A673 (cell line): ENCODE measurements around the gene DAB2IP. TPM values are rescaled to one million over a fixed set of nuclear protein-coding genes. Genes with fewer than 3 reads are reported as not detected.

Experiments
- BruUV-seq: library from RNA; stranded (reverse); fragments of 400-500 nt; replicated peaks from 2 replicates; lab custom pipeline; 2021; lab: Mats Ljungman, UMichigan
- CTCF ChIA-PET: fragments of 300-600 bp; sonication (Branson Sonifier 250); formaldehyde crosslinking; loops from one replicate; lab custom pipeline; 2022; ENCODE audit warnings: antibody characterized with exemption; lab: Charles Lee
- POLR2A ChIA-PET: fragments of 300-600 bp; sonication (Branson Sonifier 250); formaldehyde crosslinking; loops from one replicate; lab custom pipeline; 2022; ENCODE audit warnings: antibody characterized with exemption; ENCODE audit not compliant: low non-redundant PET; lab: Charles Lee
- DNase-seq: peaks from one replicate; pipeline ENCODE4 v3.0.0-alpha.2; 2015; ENCODE audit warnings: low spot score
- H3K27ac ChIP-seq: fragments of 200-600 bp; sonication (generic); 2 replicates; pipeline ENCODE4 v1.5.1; 2016; ENCODE audit warnings: mixed run types, low read depth, mild to moderate bottlenecking, mixed read lengths, antibody characterized with exemption, low read length; ENCODE audit not compliant: poor library complexity, severe bottlenecking
- H3K27me3 ChIP-seq: fragments of 200-600 bp; sonication (generic); replicated peaks from 2 replicates; pipeline ENCODE4 v1.6.1; 2017; ENCODE audit warnings: mixed run types, low read depth, mild to moderate bottlenecking, mixed read lengths, antibody characterized with exemption, low read length; ENCODE audit not compliant: insufficient read depth, poor library complexity
- H3K36me3 ChIP-seq: fragments of 200-600 bp; sonication (generic); 2 replicates; pipeline ENCODE4 v1.6.1; 2016; ENCODE audit warnings: mixed run types, mild to moderate bottlenecking, mixed read lengths, antibody characterized with exemption, low read length; ENCODE audit not compliant: insufficient read depth, poor library complexity, severe bottlenecking
- H3K4me1 ChIP-seq: fragments of 200-600 bp; sonication (generic); 2 replicates; pipeline ENCODE4 v1.6.1; 2017; ENCODE audit warnings: mixed run types, mild to moderate bottlenecking, mixed read lengths, antibody characterized with exemption, low read length; ENCODE audit not compliant: insufficient read depth, poor library complexity, severe bottlenecking
- H3K4me3 ChIP-seq: fragments of 200-600 bp; sonication (generic); 2 replicates; pipeline ENCODE4 v1.5.1; 2016; ENCODE audit warnings: low read depth, mixed run types, mild to moderate bottlenecking, mixed read lengths, low read length; ENCODE audit not compliant: poor library complexity, severe bottlenecking
- H3K9me3 ChIP-seq: fragments of 200-600 bp; sonication (generic); 2 replicates; pipeline ENCODE4 v1.6.1; 2016; ENCODE audit warnings: mixed run types, low read depth, mild to moderate bottlenecking, mixed read lengths, antibody characterized with exemption, low read length; ENCODE audit not compliant: poor library complexity, severe bottlenecking
- CTCF ChIP-seq: fragments of 300-800, 200-600 bp; sonication (generic); conservative IDR thresholded peaks from 2 replicates; pipeline ENCODE4 v1.5.1; 2017; ENCODE audit warnings: low read depth, mild to moderate bottlenecking, antibody characterized with exemption, low read length, moderate library complexity, mixed read lengths
- EZH2 ChIP-seq: fragments of 200-600 bp; sonication (generic); IDR thresholded peaks from 2 replicates; pipeline ENCODE4 v1.6.1; 2017; ENCODE audit warnings: borderline replicate concordance, low read depth, mild to moderate bottlenecking, mixed read lengths, antibody characterized with exemption, low read length; ENCODE audit not compliant: poor library complexity, severe bottlenecking
- intact Hi-C: fragments of 100-400 bp; cut with micrococcal nuclease; formaldehyde crosslinking; loops from one replicate; pipeline ENCODE4 v1.10.0; 2022; ENCODE audit not compliant: unreplicated experiment
- total RNA-seq: library from RNA; stranded (reverse); gene quantifications from 2 replicates; pipeline ENCODE4 v1.2.3, GENCODE V29; 2021

Gene DAB2IP
- total RNA-seq, 1 experiment from 2014 or later, result 34.5 TPM

- H3K27ac ChIP-seq, result no peak overlapping the region
- intact Hi-C loops, result no loop called here
- no peak overlapping the region for H3K4me3 ChIP-seq
- BruUV-seq, result no TSS peak
- no peaks in the 10 kb centered on the region for H3K36me3 ChIP-seq
- DNase-seq, result no peak
- H3K9me3 ChIP-seq, result no peaks in the 10 kb centered on the region
- no peaks in the 10 kb centered on the region for H3K27me3 ChIP-seq
- CTCF ChIA-PET, result interaction anchor here (0.6 to 1.1 kb wide), 2 partner anchors 12 to 225 kb away, joined by 3 to 4 read pairs; no protein-coding TSS in a partner anchor
- TF ChIP-seq EZH2 (no peak), CTCF (no peak)
- H3K4me1 ChIP-seq, result no peaks in the 10 kb centered on the region
- POLR2A ChIA-PET, result interaction anchor here (0.6 kb wide), 1 partner anchor 45 kb away, joined by 4 read pairs; no protein-coding TSS in a partner anchor
Measured at GRCh38 chr9:121631978-121632418, 19.4 kb upstream of the DAB2IP start.

- TF ChIP-seq CTCF (no peak), EZH2 (no peak)
- POLR2A ChIA-PET, result no interaction called here
- intact Hi-C loops, result no loop called here
- Histone ChIP-seq H3K9me3 (no peaks in the 10 kb centered on the region), H3K4me1 (no peaks in the 10 kb centered on the region), H3K4me3 (no peak overlapping the region), H3K36me3 (no peaks in the 10 kb centered on the region), H3K27me3 (no peaks in the 10 kb centered on the region), H3K27ac (no peak overlapping the region)
- CTCF ChIA-PET, result no interaction called here
- no peak for DNase-seq
- BruUV-seq, result no TSS peak
Measured at GRCh38 chr9:121633119-121633714, 18.2 kb upstream of the DAB2IP start.

- H3K9me3 ChIP-seq, result no peaks in the 10 kb centered on the region
- H3K27me3 ChIP-seq, result no peaks in the 10 kb centered on the region
- intact Hi-C loops, result no loop called here
- no TSS peak for BruUV-seq
- ChIA-PET CTCF (no interaction called here), POLR2A (no interaction called here)
- H3K27ac ChIP-seq, result no peak overlapping the region
- H3K4me1 ChIP-seq, result no peaks in the 10 kb centered on the region
- H3K4me3 ChIP-seq, result no peak overlapping the region
- no peaks in the 10 kb centered on the region for H3K36me3 ChIP-seq
- DNase-seq, result no peak
- TF ChIP-seq CTCF (no peak), EZH2 (no peak)
Measured at GRCh38 chr9:121633736-121634135, 17.7 kb upstream of the DAB2IP start.
